ENCODE measurements around the gene C4orf50.

The C4orf50 gene

DNA sequence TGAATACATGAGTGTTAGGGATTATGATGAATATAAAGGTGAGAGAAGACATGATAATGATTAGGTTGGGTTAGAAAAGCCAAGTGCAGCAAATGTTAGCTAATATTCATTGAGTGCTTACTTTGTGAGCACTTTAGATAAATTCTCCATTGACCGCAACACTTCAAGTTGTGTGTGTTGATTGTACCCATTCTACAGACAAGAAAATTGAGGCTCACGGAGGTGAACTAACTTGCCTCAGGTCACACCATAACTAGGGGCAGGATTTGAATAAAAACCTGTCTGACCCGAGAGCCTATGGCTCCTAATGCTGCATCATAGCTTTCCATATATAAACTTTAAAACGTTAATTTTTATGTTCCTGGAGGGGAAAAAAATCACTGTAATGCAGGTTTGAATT lies 15.2 kb upstream of the C4orf50 start:
- Histone ChIP-seq H3K27ac (ENCODE audit: low read depth, low read length) (no peak overlapping the region), H3K4me3 (ENCODE audit: insufficient read depth, low read length, poor library complexity, severe bottlenecking) (no peak overlapping the region), H3K9me3 (ENCODE audit: insufficient read depth, low read length) (no peaks in the 10 kb centered on the region), H4K20me1 (ENCODE audit: low read depth, low read length) (no peaks in the 10 kb centered on the region), H3K79me2 (ENCODE audit: insufficient read depth, low read length) (no peaks in the 10 kb centered on the region), H3K9ac (ENCODE audit: low read length) (no peak overlapping the region), H3K36me3 (ENCODE audit: low read length) (no peaks in the 10 kb centered on the region), H3K27me3 (ENCODE audit: low read length) (no peaks in the 10 kb centered on the region), H3K9me2 (replicated peaks; ENCODE audit: insufficient read depth, low read length) (no peaks in the 10 kb centered on the region), H3K4me2 (ENCODE audit: low read depth, low read length, poor library complexity, severe bottlenecking) (no peak overlapping the region), H3F3A (ENCODE audit: insufficient read depth) (no peaks in the 10 kb centered on the region), H2AFZ (ENCODE audit: low read depth, low read length, severe bottlenecking) (no peak overlapping the region)
- TF ChIP-seq, protein P1, sequence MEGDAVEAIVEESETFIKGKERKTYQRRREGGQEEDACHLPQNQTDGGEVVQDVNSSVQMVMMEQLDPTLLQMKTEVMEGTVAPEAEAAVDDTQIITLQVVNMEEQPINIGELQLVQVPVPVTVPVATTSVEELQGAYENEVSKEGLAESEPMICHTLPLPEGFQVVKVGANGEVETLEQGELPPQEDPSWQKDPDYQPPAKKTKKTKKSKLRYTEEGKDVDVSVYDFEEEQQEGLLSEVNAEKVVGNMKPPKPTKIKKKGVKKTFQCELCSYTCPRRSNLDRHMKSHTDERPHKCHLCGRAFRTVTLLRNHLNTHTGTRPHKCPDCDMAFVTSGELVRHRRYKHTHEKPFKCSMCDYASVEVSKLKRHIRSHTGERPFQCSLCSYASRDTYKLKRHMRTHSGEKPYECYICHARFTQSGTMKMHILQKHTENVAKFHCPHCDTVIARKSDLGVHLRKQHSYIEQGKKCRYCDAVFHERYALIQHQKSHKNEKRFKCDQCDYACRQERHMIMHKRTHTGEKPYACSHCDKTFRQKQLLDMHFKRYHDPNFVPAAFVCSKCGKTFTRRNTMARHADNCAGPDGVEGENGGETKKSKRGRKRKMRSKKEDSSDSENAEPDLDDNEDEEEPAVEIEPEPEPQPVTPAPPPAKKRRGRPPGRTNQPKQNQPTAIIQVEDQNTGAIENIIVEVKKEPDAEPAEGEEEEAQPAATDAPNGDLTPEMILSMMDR (IDR thresholded peaks at IDR 0.05; ENCODE audit: insufficient read depth, low read length, poor library complexity, severe bottlenecking) = no peak
- no peak for TF ChIP-seq EZH2phosphoT487 (conservative IDR thresholded peaks at IDR 0.05; ENCODE audit: low read length)

DNA sequence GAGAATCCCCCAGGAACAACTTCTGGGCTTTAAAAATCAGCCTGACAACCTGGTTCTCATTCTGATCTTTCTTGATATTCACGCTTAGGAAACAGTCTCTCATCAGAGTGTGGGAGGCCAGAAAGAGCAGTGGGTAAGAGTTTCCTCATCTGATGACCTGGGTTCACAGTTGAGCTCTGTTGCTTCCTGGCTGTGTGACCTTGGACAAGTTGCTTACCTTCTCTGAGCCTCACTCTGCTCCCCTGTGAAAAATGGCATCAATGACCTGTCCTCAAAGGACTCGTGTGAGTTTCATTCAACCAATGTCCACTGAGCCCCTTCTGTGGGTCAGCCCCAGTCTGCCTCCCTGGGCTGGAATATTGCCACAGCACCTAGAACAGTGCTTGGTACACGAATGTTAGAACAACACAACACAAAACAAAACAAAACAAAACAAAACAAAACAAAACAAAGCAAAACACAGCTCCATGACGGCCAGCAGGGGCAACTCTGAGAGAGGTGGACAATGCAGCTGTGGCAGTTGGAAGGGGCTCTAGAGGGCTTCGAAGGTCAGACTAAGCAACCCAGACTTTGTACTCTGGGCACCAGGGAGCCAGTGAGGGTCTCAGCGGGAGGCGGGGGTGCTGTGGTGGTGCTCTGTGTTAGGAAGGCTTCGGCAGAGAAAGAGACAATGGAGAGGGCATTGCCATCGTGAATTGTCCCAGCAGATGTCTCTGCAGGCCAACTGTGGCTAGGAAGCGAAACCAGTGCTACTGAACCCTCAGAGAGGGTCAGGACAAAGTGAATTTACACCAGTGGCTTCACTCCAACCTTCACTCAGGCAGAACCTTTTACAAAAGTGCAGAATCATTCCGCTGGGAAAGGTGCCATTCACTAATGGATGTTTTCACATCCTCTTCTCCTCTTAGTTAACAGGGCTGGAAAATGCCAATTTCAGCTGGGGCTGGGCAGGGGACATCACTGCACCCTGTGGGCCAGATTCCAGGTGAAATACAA lies 14.3 kb upstream of the C4orf50 start:
- Histone ChIP-seq H3K4me3 (ENCODE audit: insufficient read depth, low read length, poor library complexity, severe bottlenecking) (no peak overlapping the region), H3K9me3 (ENCODE audit: insufficient read depth, low read length) (no peaks in the 10 kb centered on the region), H3K4me2 (ENCODE audit: low read depth, low read length, poor library complexity, severe bottlenecking) (no peak overlapping the region), H3K36me3 (ENCODE audit: low read length) (no peaks in the 10 kb centered on the region), H3K27ac (ENCODE audit: low read depth, low read length) (no peak overlapping the region), H2AFZ (ENCODE audit: low read depth, low read length, severe bottlenecking) (no peak overlapping the region), H3K9me2 (replicated peaks; ENCODE audit: insufficient read depth, low read length) (no peaks in the 10 kb centered on the region), H4K20me1 (ENCODE audit: low read depth, low read length) (no peaks in the 10 kb centered on the region), H3K9ac (ENCODE audit: low read length) (no peak overlapping the region), H3F3A (ENCODE audit: insufficient read depth) (no peaks in the 10 kb centered on the region), H3K79me2 (ENCODE audit: insufficient read depth, low read length) (no peaks in the 10 kb centered on the region), H3K27me3 (ENCODE audit: low read length) (no peaks in the 10 kb centered on the region)
- TF ChIP-seq, protein P1 (IDR thresholded peaks at IDR 0.05; ENCODE audit: insufficient read depth, low read length, poor library complexity, severe bottlenecking) = no peak
- TF ChIP-seq EZH2phosphoT487 (conservative IDR thresholded peaks at IDR 0.05; ENCODE audit: low read length) = no peak

DNA sequence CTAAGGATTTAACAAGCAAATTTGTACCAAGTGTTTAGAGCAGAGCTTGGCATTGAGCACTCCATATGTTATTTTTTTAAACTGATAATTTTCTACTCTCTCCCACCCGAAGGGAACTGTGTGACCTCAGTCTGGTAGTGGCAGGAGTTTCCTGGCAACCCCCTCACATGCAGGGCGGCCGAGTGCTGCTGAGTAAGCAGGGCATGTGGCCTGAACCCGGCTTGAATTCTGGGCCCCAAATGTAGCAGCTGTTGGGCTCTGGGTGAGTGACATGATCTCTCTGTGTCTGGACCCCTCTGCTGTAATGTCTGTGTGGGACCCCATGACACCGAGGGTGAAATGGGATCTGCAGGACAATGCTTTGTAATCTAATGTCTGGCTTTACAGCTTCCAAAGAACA lies 13.6 kb upstream of the C4orf50 start:
- no peaks in the 10 kb centered on the region for H3K9me3 ChIP-seq (ENCODE audit: insufficient read depth, low read length)
- TF ChIP-seq EZH2phosphoT487 (conservative IDR thresholded peaks at IDR 0.05; ENCODE audit: low read length) = no peak
- TF ChIP-seq, protein P1 (IDR thresholded peaks at IDR 0.05; ENCODE audit: insufficient read depth, low read length, poor library complexity, severe bottlenecking) = no peak
- no peaks in the 10 kb centered on the region for H3K27me3 ChIP-seq (ENCODE audit: low read length)
- H3K27ac ChIP-seq (ENCODE audit: low read depth, low read length) = no peak overlapping the region
- H3K9ac ChIP-seq (ENCODE audit: low read length) = no peak overlapping the region
- H3K4me2 ChIP-seq (ENCODE audit: low read depth, low read length, poor library complexity, severe bottlenecking) = no peak overlapping the region
- H3K4me3 ChIP-seq (ENCODE audit: insufficient read depth, low read length, poor library complexity, severe bottlenecking) = no peak overlapping the region
- H3F3A ChIP-seq (ENCODE audit: insufficient read depth) = no peaks in the 10 kb centered on the region
- H3K9me2 ChIP-seq (replicated peaks; ENCODE audit: insufficient read depth, low read length) = no peaks in the 10 kb centered on the region
- no peaks in the 10 kb centered on the region for H3K36me3 ChIP-seq (ENCODE audit: low read length)
- no peak overlapping the region for H2AFZ ChIP-seq (ENCODE audit: low read depth, low read length, severe bottlenecking)
- H3K79me2 ChIP-seq (ENCODE audit: insufficient read depth, low read length) = no peaks in the 10 kb centered on the region
- H4K20me1 ChIP-seq (ENCODE audit: low read depth, low read length) = no peaks in the 10 kb centered on the region

All from SU-DHL-6 (cell line).